B cell (primary cell): Measurements from ENCODE around the gene DPCD. TPM values are rescaled to one million over a fixed set of nuclear protein-coding genes. Genes with fewer than 3 reads are reported as not detected.
A peak's percentile ranks its signal among the peaks of the same experiment; 100 is the strongest.

Source experiments
- ATAC-seq: fragments of 200-7000 bp; cut with Tn5 transposase; one replicate; pipeline ENCODE4 v1.10.0; 2021; ENCODE audit warnings: low read depth, mild to moderate bottlenecking, moderate number of reproducible peaks, moderate library complexity
- CTCF ChIA-PET: fragments of 350-600 bp; sonication (Branson Sonifier 250); formaldehyde crosslinking; loops from one replicate; lab custom pipeline; 2021; ENCODE audit warnings: antibody characterized with exemption, inconsistent platforms; lab: Charles Lee
- POLR2A ChIA-PET: fragments of 350-600 bp; sonication (Branson Sonifier 250); formaldehyde crosslinking; loops from one replicate; lab custom pipeline; 2021; ENCODE audit warnings: antibody characterized with exemption; lab: Charles Lee
- DNase-seq: peaks from one replicate; pipeline ENCODE4 v3.0.0; 2013
- H2AFZ ChIP-seq: 2 replicates; pipeline ENCODE4 v1.6.1; 2012; ENCODE audit warnings: mild to moderate bottlenecking, low read depth, low read length; ENCODE audit not compliant: insufficient read depth, poor library complexity, severe bottlenecking
- H3K27ac ChIP-seq, 2 donors: 1 replicate in 1 of 2; 2 replicates in 1 of 2; pipeline ENCODE4 v1.5.1; 2012 to 2013; ENCODE audit warnings: low read length in 2 of 2, mild to moderate bottlenecking in 2 of 2, moderate library complexity in 1 of 2
- H3K27me3 ChIP-seq, 4 experiments: fragments of 200-600 bp in 1 of 4; sonication (generic) in 1 of 4; replicated peaks in 1 of 4; 1 replicate in 2 of 4; 2 replicates in 2 of 4; pipeline versions ENCODE4 v1.6.1 to v1.7.0; 2013 to 2016; ENCODE audit warnings: low read length in 3 of 4, mild to moderate bottlenecking in 2 of 4, mixed read lengths in 1 of 4, moderate library complexity in 1 of 4; ENCODE audit not compliant: insufficient read depth in 4 of 4, control insufficient read depth in 3 of 4; ENCODE audit errors: control extremely low read depth in 1 of 4
- H3K36me3 ChIP-seq, 2 experiments: replicated peaks in 1 of 2; 1 replicate in 1 of 2; 2 replicates in 1 of 2; pipeline versions ENCODE4 v1.6.1 to v1.7.1; 2013; ENCODE audit warnings: low read length in 1 of 2; ENCODE audit not compliant: insufficient read depth in 2 of 2, control insufficient read depth in 1 of 2; ENCODE audit errors: control extremely low read depth in 1 of 2, extremely low read depth in 1 of 2
- H3K4me1 ChIP-seq, 2 donors: fragments of 200-600 bp in 1 of 2; sonication (generic) in 1 of 2; 1 replicate in 1 of 2; 2 replicates in 1 of 2; pipeline versions ENCODE4 v1.5.1 to v1.6.1; 2013 to 2017; ENCODE audit warnings: low read length in 2 of 2; ENCODE audit not compliant: control insufficient read depth in 2 of 2, insufficient read depth in 2 of 2
- H3K4me2 ChIP-seq: replicated peaks from 2 replicates; pipeline ENCODE3; 2012; ENCODE audit warnings: mild to moderate bottlenecking, low read depth, low read length; ENCODE audit not compliant: poor library complexity, severe bottlenecking
- H3K4me3 ChIP-seq, 5 experiments: fragments of 200-600 bp in 1 of 5; sonication (generic) in 1 of 5; 1 replicate in 3 of 5; 2 replicates in 2 of 5; pipeline versions ENCODE4 v1.5.1 to v1.7.0; 2011 to 2016; ENCODE audit warnings: low read length in 4 of 5, mild to moderate bottlenecking in 4 of 5, low read depth in 2 of 5, control low read depth in 1 of 5, moderate library complexity in 1 of 5; ENCODE audit not compliant: insufficient read depth in 1 of 5; ENCODE audit errors: control extremely low read depth in 1 of 5, extremely low read depth in 1 of 5
- H3K79me2 ChIP-seq: fragments of 200-600 bp; sonication (generic); one replicate; pipeline ENCODE4 v1.6.0; 2016; ENCODE audit warnings: low read length; ENCODE audit not compliant: control insufficient read depth, insufficient read depth
- H3K9ac ChIP-seq: fragments of 200-600 bp; sonication (generic); 2 replicates; pipeline ENCODE4 v1.6.1; 2017; ENCODE audit warnings: mild to moderate bottlenecking, low read length, moderate library complexity
- H3K9me3 ChIP-seq, 3 donors: one replicate each; pipeline versions ENCODE4 v1.6.1 to v1.7.1; 2013; ENCODE audit warnings: low read length in 2 of 3; ENCODE audit not compliant: control insufficient read depth in 2 of 3, insufficient read depth in 1 of 3; ENCODE audit errors: control extremely low read depth in 1 of 3
- H4K20me1 ChIP-seq: 2 replicates; pipeline ENCODE4 v1.6.0; 2012; ENCODE audit warnings: mild to moderate bottlenecking, low read length; ENCODE audit not compliant: insufficient read depth, control insufficient read depth, poor library complexity, severe bottlenecking
- H3K27ac Mint-ChIP-seq: one replicate; pipeline ENCODE4 v1.8.0; 2021; ENCODE audit warnings: mixed read lengths
- H3K27me3 Mint-ChIP-seq: one replicate; pipeline ENCODE4 v1.8.0; 2021; ENCODE audit warnings: mixed read lengths
- H3K4me1 Mint-ChIP-seq: one replicate; pipeline ENCODE4 v1.8.0; 2021; ENCODE audit warnings: mixed read lengths
- H3K4me3 Mint-ChIP-seq: one replicate; pipeline ENCODE4 v1.8.0; 2021; ENCODE audit warnings: mixed read lengths
- H3K9me3 Mint-ChIP-seq: one replicate; pipeline ENCODE4 v1.8.0; 2022; ENCODE audit warnings: mixed read lengths; ENCODE audit not compliant: insufficient read depth
- EZH2 ChIP-seq: IDR thresholded peaks from 2 replicates; pipeline ENCODE4 v1.6.1; 2012; ENCODE audit warnings: borderline replicate concordance, low read depth, mild to moderate bottlenecking, moderate library complexity, low read length; ENCODE audit not compliant: insufficient read depth, poor library complexity, severe bottlenecking
- WGBS: methylation state at CpG from one replicate; pipeline ENCODE4 v1.1.5; 2013; ENCODE audit warnings: missing lambda C conversion rate; ENCODE audit not compliant: insufficient coverage; 5-methylcytosine and 5-hydroxymethylcytosine counted together
- intact Hi-C: fragments of 100-400 bp; cut with micrococcal nuclease; formaldehyde crosslinking; loops from one replicate; pipeline ENCODE4 v1.10.0; 2022
- polyA plus RNA-seq: library from polyadenylated mRNA; depleted of rRNA; stranded (reverse); fragments of >200 nt; gene quantifications from 2 replicates; pipeline ENCODE4 v1.2.3, GENCODE V29; 2012
- total RNA-seq, 2 donors: library from RNA; stranded (reverse); fragments of 120-200 nt in 1 of 2; gene quantifications; 1 replicate in 1 of 2; 2 replicates in 1 of 2; pipeline versions ENCODE4 v1.2.3 to v1.2.4, GENCODE V29; 2013 to 2022
- TF ChIP-seq, protein P1 (sequence below): fragments of 200-600 bp; IDR thresholded peaks from one replicate; pipeline ENCODE4 v1.8.0; 2022; ENCODE audit warnings: antibody characterized with exemption, mild to moderate bottlenecking

DPCD gene
- total and polyA plus RNA-seq, 2 donors (not counting 1 experiment from before 2014, with no cell fraction given) = 0.88 to 2.2 TPM

DNA sequence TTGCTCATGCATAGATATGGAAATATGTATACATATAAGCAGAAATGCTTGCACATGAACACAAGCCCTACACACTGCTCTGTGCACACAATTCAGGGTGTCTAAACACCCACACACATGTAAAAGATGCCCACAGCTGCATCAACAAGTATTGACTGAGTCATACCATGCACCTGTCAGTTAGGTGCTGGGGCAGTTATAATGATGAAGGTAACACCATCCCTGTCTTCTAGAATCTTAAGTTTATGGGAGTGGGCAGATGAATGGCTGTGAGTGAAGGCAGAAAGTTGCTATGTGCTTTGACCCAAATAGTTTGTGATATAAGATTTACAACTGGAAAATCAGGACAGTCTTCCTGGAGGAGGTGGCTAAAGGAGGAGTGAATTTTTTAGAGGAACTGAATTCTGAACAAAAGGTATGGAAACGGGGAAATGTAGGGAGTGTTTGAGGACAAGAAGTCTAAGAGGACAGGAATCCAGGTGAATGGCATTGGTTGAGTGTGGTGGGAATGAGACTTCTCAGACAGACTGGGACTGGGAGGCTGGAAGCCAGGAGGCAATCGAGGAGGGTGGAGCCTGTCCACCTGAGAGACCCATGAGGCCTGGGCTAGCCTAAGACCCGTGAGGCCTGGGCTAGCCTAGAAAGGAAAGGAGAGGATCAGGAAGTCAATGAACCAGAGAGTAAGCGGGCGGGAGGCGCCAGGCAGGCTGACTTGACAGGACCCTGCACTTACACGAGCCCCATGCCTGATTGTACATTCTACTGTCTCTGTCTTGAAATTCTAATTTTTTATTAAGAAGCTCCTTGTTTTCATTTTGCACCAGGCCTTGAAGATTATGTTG lies 20.7 kb upstream of the DPCD start:
- Histone ChIP-seq H2AFZ (no peak overlapping the region), H3K9me3 (peaks cover 0 to 9% (median 0%) of the 10 kb centered on the region in 3 donors), H3K9ac (no peak overlapping the region), H3K27me3 (peaks cover 0 to 51% (median 35%) of the 10 kb centered on the region in 4 experiments), H3K36me3 (no peaks in the 10 kb centered on the region), H4K20me1 (no peaks in the 10 kb centered on the region), H3K4me3 (no peak overlapping the region), H3K4me1 (peaks cover 21 to 28% of the 10 kb centered on the region in 2 donors), H3K79me2 (no peaks in the 10 kb centered on the region), H3K27ac (no peak overlapping the region), H3K4me2 (peak overlapping the region; percentile 60)
- H3K9me3 Mint-ChIP-seq = no peaks in the 10 kb centered on the region
- no peak for DNase-seq
- H3K4me3 Mint-ChIP-seq = peak overlapping the region; percentile 69
- POLR2A ChIA-PET = interaction anchor here (0.6 kb wide), 1 partner anchor 100 kb away, joined by 4 read pairs; no protein-coding TSS in a partner anchor
- WGBS = 57% methylated on average over 3 of the region's 7 CpGs
- intact Hi-C loops = no loop called here
- CTCF ChIA-PET = interaction anchor here (0.6 kb wide), 1 partner anchor 31 kb away, joined by 3 read pairs; no protein-coding TSS in a partner anchor
- H3K27me3 Mint-ChIP-seq = peaks cover 55% of the 10 kb centered on the region
- H3K27ac Mint-ChIP-seq = no peak overlapping the region
- no peak for ATAC-seq
- TF ChIP-seq, protein P1, sequence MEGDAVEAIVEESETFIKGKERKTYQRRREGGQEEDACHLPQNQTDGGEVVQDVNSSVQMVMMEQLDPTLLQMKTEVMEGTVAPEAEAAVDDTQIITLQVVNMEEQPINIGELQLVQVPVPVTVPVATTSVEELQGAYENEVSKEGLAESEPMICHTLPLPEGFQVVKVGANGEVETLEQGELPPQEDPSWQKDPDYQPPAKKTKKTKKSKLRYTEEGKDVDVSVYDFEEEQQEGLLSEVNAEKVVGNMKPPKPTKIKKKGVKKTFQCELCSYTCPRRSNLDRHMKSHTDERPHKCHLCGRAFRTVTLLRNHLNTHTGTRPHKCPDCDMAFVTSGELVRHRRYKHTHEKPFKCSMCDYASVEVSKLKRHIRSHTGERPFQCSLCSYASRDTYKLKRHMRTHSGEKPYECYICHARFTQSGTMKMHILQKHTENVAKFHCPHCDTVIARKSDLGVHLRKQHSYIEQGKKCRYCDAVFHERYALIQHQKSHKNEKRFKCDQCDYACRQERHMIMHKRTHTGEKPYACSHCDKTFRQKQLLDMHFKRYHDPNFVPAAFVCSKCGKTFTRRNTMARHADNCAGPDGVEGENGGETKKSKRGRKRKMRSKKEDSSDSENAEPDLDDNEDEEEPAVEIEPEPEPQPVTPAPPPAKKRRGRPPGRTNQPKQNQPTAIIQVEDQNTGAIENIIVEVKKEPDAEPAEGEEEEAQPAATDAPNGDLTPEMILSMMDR = no peak
- no peak for TF ChIP-seq EZH2
- H3K4me1 Mint-ChIP-seq = peaks cover 17% of the 10 kb centered on the region
